Naive thymus-derived CD8-positive, alpha-beta T cell (primary cell): ENCODE results near the gene VAMP4. TPM values are rescaled to one million over a fixed set of nuclear protein-coding genes. Genes with fewer than 3 reads are reported as not detected.

Experiments
- ATAC-seq, 2 donors: fragments of 150-1000 bp; cut with Tn5 transposase in 1 of 2; sonication (Bioruptor Pico), chemical (Tn5 transposase) in 1 of 2; 1 replicate in 1 of 2; 2 replicates in 1 of 2; pipeline ENCODE4 v1.10.0; 2021; ENCODE audit warnings: mild to moderate bottlenecking in 2 of 2, moderate library complexity in 2 of 2
- POLR2A ChIA-PET: fragments of 350-600 bp; sonication (Branson Sonifier 250); formaldehyde crosslinking; loops from one replicate; lab custom pipeline; 2021; ENCODE audit warnings: antibody characterized with exemption; lab: Charles Lee
- DNase-seq, 10 donors: peaks; one replicate each; pipeline versions ENCODE4 v3.0.0 to v3.0.0-alpha.2; 2020 to 2022
- H3K27ac Mint-ChIP-seq, 10 donors: one replicate each; pipeline ENCODE4 v1.8.0; 2020 to 2022; ENCODE audit warnings: mild to moderate bottlenecking in 10 of 10, mixed read lengths in 10 of 10, moderate library complexity in 4 of 10, inconsistent platforms in 1 of 10
- H3K27me3 Mint-ChIP-seq, 5 donors: one replicate each; pipeline ENCODE4 v1.8.0; 2021 to 2022; ENCODE audit warnings: mixed read lengths in 5 of 5
- H3K36me3 Mint-ChIP-seq, 3 donors: one replicate each; pipeline ENCODE4 v1.8.0; 2020 to 2022; ENCODE audit warnings: mixed read lengths in 3 of 3, mild to moderate bottlenecking in 2 of 3, inconsistent platforms in 1 of 3
- H3K4me1 Mint-ChIP-seq, 4 donors: one replicate each; pipeline ENCODE4 v1.8.0; 2021 to 2022; ENCODE audit warnings: mixed read lengths in 4 of 4
- H3K4me3 Mint-ChIP-seq, 10 donors: one replicate each; pipeline ENCODE4 v1.8.0; 2020 to 2022; ENCODE audit warnings: mild to moderate bottlenecking in 10 of 10, mixed read lengths in 10 of 10, moderate library complexity in 6 of 10, inconsistent platforms in 1 of 10
- H3K9me3 Mint-ChIP-seq, 9 donors: one replicate each; pipeline ENCODE4 v1.8.0; 2020 to 2022; ENCODE audit warnings: mixed read lengths in 9 of 9, mild to moderate bottlenecking in 3 of 9, inconsistent platforms in 1 of 9, moderate library complexity in 1 of 9
- polyA plus RNA-seq, 3 donors: library from polyadenylated mRNA; unstranded; fragments of 300-500 nt; fragmentation: Illumina TruSeq; gene quantifications; one replicate each; pipeline ENCODE4 v1.2.3, GENCODE V29; 2021
- total RNA-seq, 8 experiments: library from RNA in 2 of 8; stranded (reverse) in 2 of 8; gene quantifications; one replicate each; pipeline ENCODE4 v1.2.3 and lab custom pipeline; 2021 to 2026

VAMP4 gene
- total and polyA plus RNA-seq, 5 experiments from 2014 or later, result 18.3 to 28.0 (median 19.9) TPM

DNA sequence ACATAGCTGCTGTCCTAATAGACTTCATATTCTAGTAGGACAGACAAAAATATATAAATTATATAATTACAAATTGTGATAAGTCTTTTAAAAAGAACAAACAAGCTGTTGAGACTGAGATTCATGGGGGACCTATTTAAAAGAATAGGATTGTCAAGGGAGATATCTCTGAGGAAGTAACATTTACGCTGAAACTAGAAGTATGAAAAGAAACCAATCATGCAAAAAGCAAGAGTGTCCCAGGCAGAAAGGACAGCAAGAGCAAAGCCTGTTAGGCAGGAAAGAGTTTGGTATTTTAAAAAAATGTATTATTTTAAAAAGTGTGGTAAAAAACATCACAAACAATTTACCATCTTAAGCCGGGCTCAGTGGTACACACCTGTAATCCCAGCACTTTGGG, 30.4 kb upstream of the VAMP4 start:
- DNase-seq, result no peak
- no peak for ATAC-seq
- POLR2A ChIA-PET, result no interaction called here
- no peaks in the 10 kb centered on the region for H3K36me3 Mint-ChIP-seq
- no peak overlapping the region for H3K27ac Mint-ChIP-seq
- H3K4me1 Mint-ChIP-seq, result peaks cover 0 to 3% (median 0%) of the 10 kb centered on the region in 4 donors
- no peaks in the 10 kb centered on the region for H3K9me3 Mint-ChIP-seq
- H3K27me3 Mint-ChIP-seq, result peaks cover 8 to 20% (median 17%) of the 10 kb centered on the region in 5 donors
- H3K4me3 Mint-ChIP-seq, result no peak overlapping the region

GRCh38 chr1:171769754-171770153, 27.9 kb upstream of the VAMP4 start:
- no peak for DNase-seq
- H3K36me3 Mint-ChIP-seq, result no peaks in the 10 kb centered on the region
- no peak for ATAC-seq
- H3K27ac Mint-ChIP-seq, result no peak overlapping the region
- H3K9me3 Mint-ChIP-seq, result no peaks in the 10 kb centered on the region
- H3K27me3 Mint-ChIP-seq, result peaks cover 11 to 23% (median 13%) of the 10 kb centered on the region in 5 donors
- H3K4me3 Mint-ChIP-seq, result no peak overlapping the region
- POLR2A ChIA-PET, result no interaction called here
- H3K4me1 Mint-ChIP-seq, result peaks cover 0 to 3% (median 0%) of the 10 kb centered on the region in 4 donors

GRCh38 chr1:171769171-171769570, 27.3 kb upstream of the VAMP4 start:
- peaks cover 0 to 3% (median 0%) of the 10 kb centered on the region in 4 donors for H3K4me1 Mint-ChIP-seq
- no peak overlapping the region for H3K27ac Mint-ChIP-seq
- no peak overlapping the region for H3K4me3 Mint-ChIP-seq
- no peaks in the 10 kb centered on the region for H3K36me3 Mint-ChIP-seq
- POLR2A ChIA-PET, result no interaction called here
- no peaks in the 10 kb centered on the region for H3K9me3 Mint-ChIP-seq
- peaks cover 10 to 25% (median 13%) of the 10 kb centered on the region in 5 donors for H3K27me3 Mint-ChIP-seq
- no peak for ATAC-seq
- DNase-seq, result no peak

GRCh38 chr1:171763764-171764163, 21.9 kb upstream of the VAMP4 start:
- ATAC-seq (no peak), DNase-seq (no peak)
- no peaks in the 10 kb centered on the region for H3K9me3 Mint-ChIP-seq
- POLR2A ChIA-PET, result no interaction called here
- peaks cover 2 to 26% (median 11%) of the 10 kb centered on the region in 5 donors for H3K27me3 Mint-ChIP-seq
- H3K27ac Mint-ChIP-seq, result no peak overlapping the region
- no peaks in the 10 kb centered on the region for H3K36me3 Mint-ChIP-seq
- H3K4me1 Mint-ChIP-seq, result peaks cover 0 to 1% (median 0%) of the 10 kb centered on the region in 4 donors
- H3K4me3 Mint-ChIP-seq, result no peak overlapping the region

GRCh38 chr1:171762143-171762563, 20.3 kb upstream of the VAMP4 start:
- H3K9me3 Mint-ChIP-seq, result no peaks in the 10 kb centered on the region

GRCh38 chr1:171758011-171758410, 16.1 kb upstream of the VAMP4 start:
- ATAC-seq (no peak), DNase-seq (no peak)
- no peak overlapping the region for H3K4me3 Mint-ChIP-seq

More at GRCh38 chr1:171762143-171762563, 20.3 kb upstream of the VAMP4 start:
- ATAC-seq (no peak), DNase-seq (no peak)
- POLR2A ChIA-PET, result interaction anchor here (0.6 kb wide), 1 partner anchor 662 kb away, joined by 3 read pairs; no protein-coding TSS in a partner anchor
- no peak overlapping the region for H3K27ac Mint-ChIP-seq
- H3K4me1 Mint-ChIP-seq, result peaks cover 0 to 1% (median 0%) of the 10 kb centered on the region in 4 donors
- peaks cover 2 to 26% (median 11%) of the 10 kb centered on the region in 5 donors for H3K27me3 Mint-ChIP-seq
- no peaks in the 10 kb centered on the region for H3K36me3 Mint-ChIP-seq
- H3K4me3 Mint-ChIP-seq, result no peak overlapping the region

GRCh38 chr1:171756856-171757255, 15.0 kb upstream of the VAMP4 start:
- Mint-ChIP-seq H3K4me1 (peaks cover 0 to 2% (median 0%) of the 10 kb centered on the region in 4 donors), H3K4me3 (no peak overlapping the region)

More at GRCh38 chr1:171758011-171758410, 16.1 kb upstream of the VAMP4 start:
- Mint-ChIP-seq H3K27ac (no peak overlapping the region), H3K27me3 (peaks cover 2 to 16% (median 6%) of the 10 kb centered on the region in 5 donors), H3K4me1 (peaks cover 0 to 2% (median 0%) of the 10 kb centered on the region in 4 donors), H3K9me3 (no peaks in the 10 kb centered on the region), H3K36me3 (no peaks in the 10 kb centered on the region)
- POLR2A ChIA-PET, result no interaction called here

DNA sequence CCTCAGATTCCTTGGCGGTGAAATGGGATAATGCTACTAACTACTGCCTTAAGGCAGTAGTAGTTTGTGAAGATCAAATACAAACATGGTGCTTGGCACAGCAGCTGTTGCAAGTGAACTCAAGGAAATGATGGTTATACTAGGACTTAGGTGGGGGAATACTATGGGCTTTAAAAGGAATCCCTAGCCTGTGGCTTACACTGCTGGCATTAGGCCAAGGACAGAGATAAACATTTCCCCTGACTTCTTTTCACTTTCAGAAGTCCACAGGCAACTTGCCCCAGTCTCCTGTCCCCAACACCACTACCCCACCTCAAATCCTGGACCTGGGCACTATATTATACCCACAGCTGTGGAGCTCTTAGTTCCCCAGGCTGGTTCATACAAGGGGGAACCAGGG, 13.1 kb upstream of the VAMP4 start:
- Mint-ChIP-seq H3K27ac (no peak overlapping the region), H3K27me3 (peaks cover 0 to 14% (median 5%) of the 10 kb centered on the region in 5 donors), H3K4me3 (no peak overlapping the region), H3K9me3 (no peaks in the 10 kb centered on the region), H3K4me1 (peaks cover 0 to 2% (median 0%) of the 10 kb centered on the region in 4 donors), H3K36me3 (no peaks in the 10 kb centered on the region)
- POLR2A ChIA-PET, result interaction anchor here (1.7 kb wide), 1 partner anchor 13 kb away, joined by 8 read pairs; the partner anchor contains the start of gene VAMP4
- ATAC-seq (no peak), DNase-seq (no peak)

More at GRCh38 chr1:171756856-171757255, 15.0 kb upstream of the VAMP4 start:
- Mint-ChIP-seq H3K27ac (no peak overlapping the region), H3K36me3 (no peaks in the 10 kb centered on the region), H3K9me3 (no peaks in the 10 kb centered on the region), H3K27me3 (peaks cover 0 to 14% (median 5%) of the 10 kb centered on the region in 5 donors)
- ATAC-seq (no peak), DNase-seq (no peak)
- POLR2A ChIA-PET, result no interaction called here

DNA sequence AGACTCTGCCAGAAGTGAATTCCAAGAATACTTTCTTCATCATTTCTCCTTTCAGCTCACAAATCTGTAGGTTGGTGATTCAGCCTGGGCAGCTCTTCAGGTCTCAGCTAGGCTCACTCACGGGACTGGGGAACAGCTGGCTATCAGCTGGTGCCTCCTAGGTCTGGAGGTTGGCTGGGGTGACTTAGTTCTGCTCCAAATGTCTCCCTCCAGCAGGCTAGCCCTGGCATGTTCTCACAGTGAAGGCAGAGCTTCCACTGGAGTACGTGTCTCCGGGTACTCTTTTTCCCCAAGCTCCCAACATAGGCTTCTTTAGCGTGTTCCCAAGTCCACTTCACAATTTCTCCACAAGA, 12.5 kb upstream of the VAMP4 start:
- Mint-ChIP-seq H3K27me3 (peaks cover 0 to 14% (median 5%) of the 10 kb centered on the region in 5 donors), H3K36me3 (no peaks in the 10 kb centered on the region), H3K4me1 (peaks cover 0 to 2% (median 0%) of the 10 kb centered on the region in 4 donors), H3K4me3 (no peak overlapping the region), H3K9me3 (no peaks in the 10 kb centered on the region), H3K27ac (no peak overlapping the region)
- ATAC-seq (no peak), DNase-seq (no peak)
- POLR2A ChIA-PET, result interaction anchor here (1.7 kb wide), 1 partner anchor 12 kb away, joined by 8 read pairs; the partner anchor contains the start of gene VAMP4

- POLR2A ChIA-PET, result interaction anchor here (1.7 kb wide), 1 partner anchor 11 kb away, joined by 8 read pairs; the partner anchor contains the start of gene VAMP4
Measured at GRCh38 chr1:171753685-171754352, 12.0 kb upstream of the VAMP4 start.

DNA sequence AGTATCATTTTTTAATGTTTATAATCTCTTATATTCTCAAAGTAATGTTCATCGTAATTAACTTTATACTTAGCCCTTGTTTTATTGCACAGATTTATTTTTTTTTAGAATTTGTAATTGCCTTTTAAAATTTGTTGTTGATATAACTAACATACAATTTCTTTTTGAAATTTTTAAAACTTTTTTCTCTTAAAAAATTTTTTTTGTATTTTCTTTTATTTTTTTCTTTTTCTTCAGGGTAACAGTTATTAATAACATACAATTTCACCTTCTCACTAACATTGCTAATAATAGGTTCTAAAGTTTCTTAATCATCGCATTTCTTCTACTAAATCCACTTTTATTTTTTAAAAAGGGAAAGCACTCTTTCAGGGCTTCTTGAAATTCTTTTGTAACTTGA, 11.3 kb upstream of the VAMP4 start:
- Mint-ChIP-seq H3K27ac (no peak overlapping the region), H3K4me3 (no peak overlapping the region), H3K9me3 (no peaks in the 10 kb centered on the region), H3K4me1 (peaks cover 0 to 2% (median 0%) of the 10 kb centered on the region in 4 donors), H3K27me3 (peaks cover 0 to 14% (median 3%) of the 10 kb centered on the region in 5 donors), H3K36me3 (no peaks in the 10 kb centered on the region)
- DNase-seq (no peak), ATAC-seq (no peak)
- POLR2A ChIA-PET, result no interaction called here

More at GRCh38 chr1:171753685-171754352, 12.0 kb upstream of the VAMP4 start:
- no peak for DNase-seq
- Mint-ChIP-seq H3K4me1 (peaks cover 0 to 2% (median 0%) of the 10 kb centered on the region in 4 donors), H3K27me3 (peaks cover 0 to 14% (median 3%) of the 10 kb centered on the region in 5 donors), H3K36me3 (no peaks in the 10 kb centered on the region), H3K9me3 (no peaks in the 10 kb centered on the region), H3K4me3 (no peak overlapping the region), H3K27ac (peak overlapping the region in 1 of 10 donors; percentile 63)
- ATAC-seq, result no peak

GRCh38 chr1:171751221-171751620, 9.4 kb upstream of the VAMP4 start:
- ATAC-seq, result no peak
- Mint-ChIP-seq H3K27me3 (peaks cover 0 to 13% (median 3%) of the 10 kb centered on the region in 5 donors), H3K4me3 (no peak overlapping the region), H3K9me3 (no peaks in the 10 kb centered on the region), H3K36me3 (no peaks in the 10 kb centered on the region), H3K27ac (no peak overlapping the region), H3K4me1 (peaks cover 0 to 2% (median 0%) of the 10 kb centered on the region in 4 donors)
- DNase-seq, result no peak
- POLR2A ChIA-PET, result interaction anchor here (0.6 kb wide), 1 partner anchor 30 kb away, joined by 3 read pairs; no protein-coding TSS in a partner anchor

GRCh38 chr1:171748651-171749050, 6.8 kb upstream of the VAMP4 start:
- DNase-seq (no peak), ATAC-seq (no peak)
- H3K36me3 Mint-ChIP-seq, result no peaks in the 10 kb centered on the region
- POLR2A ChIA-PET, result no interaction called here
- no peaks in the 10 kb centered on the region for H3K27me3 Mint-ChIP-seq
- no peak overlapping the region for H3K27ac Mint-ChIP-seq
- H3K4me3 Mint-ChIP-seq, result no peak overlapping the region
- H3K4me1 Mint-ChIP-seq, result peaks cover 2 to 9% (median 4%) of the 10 kb centered on the region in 4 donors
- H3K9me3 Mint-ChIP-seq, result no peaks in the 10 kb centered on the region
